Smooth muscle cell (in vitro differentiated cells): ENCODE results near the gene PADI1. TPM values are rescaled to one million over a fixed set of nuclear protein-coding genes. Genes with fewer than 3 reads are reported as not detected.

Experiments used
- DNase-seq: peaks from one replicate; lab custom pipeline; 2025; ENCODE audit not compliant: unreplicated experiment; lab: John Stamatoyannopoulos, UW
- H2AFZ ChIP-seq: fragments of 200-600 bp; sonication (generic); 2 replicates; pipeline ENCODE4 v1.6.0; 2016; ENCODE audit warnings: antibody characterized with exemption, low read depth, mild to moderate bottlenecking
- H3F3A ChIP-seq: fragments of 200-600 bp; sonication (generic); 2 replicates; pipeline ENCODE4 v1.6.0; 2017; ENCODE audit warnings: antibody characterized with exemption, low read depth
- H3K27ac ChIP-seq: fragments of 200-600 bp; sonication (generic); 2 replicates; pipeline ENCODE4 v1.5.1; 2016; ENCODE audit warnings: low read depth, mild to moderate bottlenecking
- H3K27me3 ChIP-seq: fragments of 200-600 bp; sonication (generic); 2 replicates; pipeline ENCODE4 v1.6.1; 2016; ENCODE audit warnings: low read depth, mild to moderate bottlenecking
- H3K36me3 ChIP-seq: fragments of 200-600 bp; sonication (generic); 2 replicates; pipeline ENCODE4 v1.5.1; 2016; ENCODE audit warnings: low read depth
- H3K4me1 ChIP-seq: fragments of 200-600 bp; sonication (generic); 2 replicates; pipeline ENCODE4 v1.5.1; 2016; ENCODE audit warnings: low read depth
- H3K4me2 ChIP-seq: fragments of 200-600 bp; sonication (generic); 2 replicates; pipeline ENCODE4 v1.6.0; 2016; ENCODE audit warnings: mild to moderate bottlenecking
- H3K4me3 ChIP-seq: fragments of 200-600 bp; sonication (generic); 2 replicates; pipeline ENCODE4 v1.5.1; 2016; ENCODE audit warnings: mild to moderate bottlenecking
- H3K79me2 ChIP-seq: fragments of 200-600 bp; sonication (generic); 2 replicates; pipeline ENCODE4 v1.6.0; 2016; ENCODE audit warnings: low read depth, mild to moderate bottlenecking
- H3K9ac ChIP-seq: fragments of 200-600 bp; sonication (generic); 2 replicates; pipeline ENCODE4 v1.6.0; 2016; ENCODE audit warnings: low read depth
- H3K9me3 ChIP-seq: fragments of 200-600 bp; sonication (generic); replicated peaks from 2 replicates; pipeline ENCODE4 v1.5.1; 2016; ENCODE audit warnings: low read depth
- H4K20me1 ChIP-seq: fragments of 200-600 bp; sonication (generic); 2 replicates; pipeline ENCODE4 v1.6.0; 2016; ENCODE audit warnings: low read depth
- WGBS: methylation state at CpG from one replicate; pipeline ENCODE4 v1.1.7; 2016; ENCODE audit warnings: low lambda C conversion rate; 5-methylcytosine and 5-hydroxymethylcytosine counted together
- polyA plus RNA-seq: library from polyadenylated mRNA; unstranded; fragments of >200 nt; fragmentation: Nextera tagmentation; extraction: Ambion mirVana; gene quantifications from 2 replicates; pipeline ENCODE4 v1.2.1, GENCODE V29; 2016
- total RNA-seq: library from RNA; depleted of rRNA; stranded (reverse); fragments of >200 nt; gene quantifications from 2 replicates; pipeline ENCODE4 v1.2.3, GENCODE V29; 2014
- TF ChIP-seq, protein P1 (sequence below): fragments of 200-600 bp; sonication (generic); IDR thresholded peaks from 2 replicates; pipeline ENCODE4 v1.5.1; 2017; ENCODE audit warnings: borderline replicate concordance, mild to moderate bottlenecking, antibody characterized with exemption; ENCODE audit not compliant: insufficient read depth, poor library complexity, severe bottlenecking

The PADI1 gene
- total and polyA plus RNA-seq, 2 experiments from 2014 or later, result 1.7 TPM; not detected in 1

DNA sequence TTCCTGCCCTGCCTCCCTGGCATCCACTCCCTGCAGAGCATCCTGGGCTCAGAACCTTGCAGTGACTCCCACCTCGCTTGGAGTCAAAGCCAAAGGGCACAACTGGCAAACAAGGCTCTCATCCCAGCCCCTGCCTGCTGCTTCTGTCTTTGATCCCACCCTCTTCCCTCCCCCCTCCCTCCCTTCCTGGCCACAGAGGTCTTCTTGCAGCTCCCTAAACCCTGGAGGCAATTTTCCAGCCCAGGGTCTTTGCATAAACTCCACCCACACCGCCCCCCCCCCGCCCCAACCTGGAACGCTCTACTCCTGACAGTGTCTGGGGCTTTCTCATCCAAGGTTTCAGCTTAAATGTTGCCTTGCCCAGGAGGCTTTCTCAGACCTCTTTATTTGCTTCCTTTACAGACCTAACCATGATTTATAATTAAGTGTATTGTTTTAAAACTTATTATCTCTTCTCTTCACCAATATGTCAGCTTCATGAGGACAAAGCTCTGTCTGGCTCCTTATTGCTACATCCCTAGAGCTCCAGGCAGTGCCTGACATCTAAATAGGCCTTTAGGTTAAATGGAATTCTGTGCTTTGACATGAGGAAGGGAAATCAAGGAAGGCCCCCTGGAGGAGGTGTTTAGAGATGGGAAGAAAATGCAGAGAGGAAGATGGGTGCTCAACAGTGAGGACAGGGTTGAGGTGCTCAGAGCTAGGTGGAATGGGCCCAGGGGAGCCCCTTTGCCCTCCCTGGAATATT, 37.7 kb upstream of the PADI1 start:
- Histone ChIP-seq H3K4me1 (no peaks in the 10 kb centered on the region), H3F3A (no peaks in the 10 kb centered on the region), H3K4me2 (no peak overlapping the region), H3K79me2 (no peaks in the 10 kb centered on the region), H3K9ac (no peak overlapping the region), H3K9me3 (no peaks in the 10 kb centered on the region), H3K27me3 (no peaks in the 10 kb centered on the region), H3K4me3 (no peak overlapping the region), H3K27ac (no peak overlapping the region), H3K36me3 (no peaks in the 10 kb centered on the region), H2AFZ (no peak overlapping the region), H4K20me1 (no peaks in the 10 kb centered on the region)
- no peak for DNase-seq
- TF ChIP-seq, protein P1, sequence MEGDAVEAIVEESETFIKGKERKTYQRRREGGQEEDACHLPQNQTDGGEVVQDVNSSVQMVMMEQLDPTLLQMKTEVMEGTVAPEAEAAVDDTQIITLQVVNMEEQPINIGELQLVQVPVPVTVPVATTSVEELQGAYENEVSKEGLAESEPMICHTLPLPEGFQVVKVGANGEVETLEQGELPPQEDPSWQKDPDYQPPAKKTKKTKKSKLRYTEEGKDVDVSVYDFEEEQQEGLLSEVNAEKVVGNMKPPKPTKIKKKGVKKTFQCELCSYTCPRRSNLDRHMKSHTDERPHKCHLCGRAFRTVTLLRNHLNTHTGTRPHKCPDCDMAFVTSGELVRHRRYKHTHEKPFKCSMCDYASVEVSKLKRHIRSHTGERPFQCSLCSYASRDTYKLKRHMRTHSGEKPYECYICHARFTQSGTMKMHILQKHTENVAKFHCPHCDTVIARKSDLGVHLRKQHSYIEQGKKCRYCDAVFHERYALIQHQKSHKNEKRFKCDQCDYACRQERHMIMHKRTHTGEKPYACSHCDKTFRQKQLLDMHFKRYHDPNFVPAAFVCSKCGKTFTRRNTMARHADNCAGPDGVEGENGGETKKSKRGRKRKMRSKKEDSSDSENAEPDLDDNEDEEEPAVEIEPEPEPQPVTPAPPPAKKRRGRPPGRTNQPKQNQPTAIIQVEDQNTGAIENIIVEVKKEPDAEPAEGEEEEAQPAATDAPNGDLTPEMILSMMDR, result no peak
- WGBS, result 16% methylated on average over 4 of the region's 4 CpGs

DNA sequence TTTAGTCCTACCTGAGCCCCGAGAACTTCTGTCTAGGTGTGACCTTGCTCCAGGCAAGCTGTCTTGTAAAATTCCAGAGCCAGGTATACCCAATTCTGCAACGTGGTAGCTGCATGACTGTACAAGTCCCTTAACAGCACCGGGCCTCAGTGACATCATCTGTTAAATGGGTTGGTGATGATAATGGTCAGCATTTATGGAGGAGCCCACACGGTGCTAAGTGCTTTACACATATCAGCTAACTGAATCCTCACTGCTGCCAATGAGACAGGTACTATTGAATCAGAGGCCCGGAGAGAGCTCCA, 37.2 kb upstream of the PADI1 start:
- WGBS, result 71% methylated on average over 5 of the region's 5 CpGs
- H3K4me2 ChIP-seq, result no peak overlapping the region
- TF ChIP-seq, protein P1, result no peak
- H3K9ac ChIP-seq, result no peak overlapping the region
- DNase-seq, result no peak
- no peaks in the 10 kb centered on the region for H4K20me1 ChIP-seq
- no peaks in the 10 kb centered on the region for H3K27me3 ChIP-seq
- H3K36me3 ChIP-seq, result no peaks in the 10 kb centered on the region
- no peak overlapping the region for H2AFZ ChIP-seq
- peak overlapping the region; percentile 78 for H3K27ac ChIP-seq
- H3K9me3 ChIP-seq, result no peaks in the 10 kb centered on the region
- no peaks in the 10 kb centered on the region for H3F3A ChIP-seq
- H3K4me1 ChIP-seq, result no peaks in the 10 kb centered on the region
- no peaks in the 10 kb centered on the region for H3K79me2 ChIP-seq
- no peak overlapping the region for H3K4me3 ChIP-seq

DNA sequence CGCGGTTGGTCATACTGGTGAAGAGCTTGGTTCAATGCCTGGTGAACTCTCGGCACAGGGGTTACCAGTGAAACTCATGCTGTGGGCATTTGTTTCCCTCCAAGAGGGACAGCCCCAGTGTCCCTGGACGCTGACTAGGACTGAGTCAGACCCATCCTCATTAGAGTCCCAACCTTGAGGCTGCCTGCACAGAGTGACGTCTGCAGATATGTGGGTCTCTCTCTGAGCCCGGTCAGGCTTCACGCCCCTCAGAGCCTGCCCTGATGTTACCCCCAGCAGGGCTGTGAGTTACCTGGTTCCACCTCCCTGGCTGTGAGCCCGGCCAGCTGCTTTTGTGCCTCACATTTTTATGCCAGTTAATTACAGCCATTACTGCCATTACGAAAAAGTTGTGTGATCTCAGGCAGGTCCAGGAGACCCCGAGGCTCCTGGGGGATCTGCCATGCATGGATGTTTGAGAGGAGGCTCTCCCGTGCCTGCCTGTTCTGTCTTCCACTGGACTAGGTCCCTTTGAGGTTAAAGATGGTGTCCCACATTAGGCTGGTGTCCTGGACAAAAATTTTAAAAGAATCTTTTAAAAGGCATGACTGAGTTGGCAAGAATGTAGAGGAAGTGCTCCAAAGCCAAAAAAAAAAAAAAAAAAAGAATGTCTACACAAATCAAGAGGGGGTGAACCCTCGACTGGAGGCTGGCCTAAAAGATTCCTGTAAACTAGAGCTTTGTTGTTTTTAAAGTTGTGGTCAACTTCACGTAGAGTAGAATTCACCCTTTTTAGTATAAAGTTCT, 36.6 kb upstream of the PADI1 start:
- Histone ChIP-seq H3F3A (no peaks in the 10 kb centered on the region), H3K36me3 (no peaks in the 10 kb centered on the region), H3K4me1 (no peaks in the 10 kb centered on the region), H3K79me2 (no peaks in the 10 kb centered on the region), H3K9me3 (no peaks in the 10 kb centered on the region), H4K20me1 (no peaks in the 10 kb centered on the region), H2AFZ (peak overlapping the region; percentile 28), H3K9ac (peak overlapping the region; percentile 2), H3K4me3 (no peak overlapping the region), H3K27me3 (no peaks in the 10 kb centered on the region), H3K4me2 (peak overlapping the region; percentile 53), H3K27ac (peak overlapping the region; percentile 78)
- WGBS, result 44% methylated on average over 13 of the region's 13 CpGs
- DNase-seq, result no peak
- TF ChIP-seq, protein P1, result no peak
